Measurements from ENCODE around the gene CREG1. TPM values are rescaled to one million over a fixed set of nuclear protein-coding genes. Genes with fewer than 3 reads are reported as not detected.

The CREG1 gene
- total RNA-seq, 6 experiments from 2014 or later, result 95.8 to 230 (median 171) TPM

DNA sequence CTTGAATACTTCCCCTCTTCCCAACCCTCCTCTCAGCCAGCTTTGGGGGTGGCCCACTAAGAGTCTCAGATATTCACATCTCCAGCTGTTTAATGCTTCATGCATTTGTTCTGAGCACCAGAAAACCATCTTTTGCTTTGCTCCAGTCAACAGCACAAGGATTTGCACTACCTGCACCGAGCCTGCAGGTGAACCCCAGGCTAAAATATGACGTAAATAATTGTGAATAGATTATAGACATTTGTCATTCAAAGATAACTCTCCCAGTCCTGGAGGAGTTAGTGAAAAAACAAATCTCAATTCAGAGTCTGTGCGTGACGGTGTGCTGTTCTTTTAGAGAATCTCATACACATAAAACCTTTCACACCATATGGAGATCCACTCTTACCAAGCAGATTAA is 42.7 kb downstream of the CREG1 start:
- H3K4me1 ChIP-seq, result no peaks in the 10 kb centered on the region
- 81% methylated on average over 4 of the region's 4 CpGs for WGBS (ENCODE audit: insufficient coverage, low coverage, low lambda C conversion rate, missing lambda C conversion rate)
- no peak overlapping the region for H3K27ac ChIP-seq
- ATAC-seq (no peak), DNase-seq (no peak)
- no peak for TF ChIP-seq POLR2A (IDR thresholded peaks at IDR 0.05)
- TF ChIP-seq, protein P1, sequence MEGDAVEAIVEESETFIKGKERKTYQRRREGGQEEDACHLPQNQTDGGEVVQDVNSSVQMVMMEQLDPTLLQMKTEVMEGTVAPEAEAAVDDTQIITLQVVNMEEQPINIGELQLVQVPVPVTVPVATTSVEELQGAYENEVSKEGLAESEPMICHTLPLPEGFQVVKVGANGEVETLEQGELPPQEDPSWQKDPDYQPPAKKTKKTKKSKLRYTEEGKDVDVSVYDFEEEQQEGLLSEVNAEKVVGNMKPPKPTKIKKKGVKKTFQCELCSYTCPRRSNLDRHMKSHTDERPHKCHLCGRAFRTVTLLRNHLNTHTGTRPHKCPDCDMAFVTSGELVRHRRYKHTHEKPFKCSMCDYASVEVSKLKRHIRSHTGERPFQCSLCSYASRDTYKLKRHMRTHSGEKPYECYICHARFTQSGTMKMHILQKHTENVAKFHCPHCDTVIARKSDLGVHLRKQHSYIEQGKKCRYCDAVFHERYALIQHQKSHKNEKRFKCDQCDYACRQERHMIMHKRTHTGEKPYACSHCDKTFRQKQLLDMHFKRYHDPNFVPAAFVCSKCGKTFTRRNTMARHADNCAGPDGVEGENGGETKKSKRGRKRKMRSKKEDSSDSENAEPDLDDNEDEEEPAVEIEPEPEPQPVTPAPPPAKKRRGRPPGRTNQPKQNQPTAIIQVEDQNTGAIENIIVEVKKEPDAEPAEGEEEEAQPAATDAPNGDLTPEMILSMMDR (IDR thresholded peaks at IDR 0.05), result no peak
- H3K4me3 ChIP-seq, result no peak overlapping the region
- intact Hi-C loops (cut with DNase I), result no loop called here
- no peaks in the 10 kb centered on the region for H3K9me3 ChIP-seq
- no peaks in the 10 kb centered on the region for H3K27me3 ChIP-seq
- H3K36me3 ChIP-seq, result no peaks in the 10 kb centered on the region

GRCh38 chr1:167510244-167510643 is 43.3 kb downstream of the CREG1 start:
- Histone ChIP-seq H3K9me3 (no peaks in the 10 kb centered on the region), H3K27ac (no peak overlapping the region), H3K27me3 (no peaks in the 10 kb centered on the region), H3K36me3 (no peaks in the 10 kb centered on the region), H3K4me3 (no peak overlapping the region), H3K4me1 (no peaks in the 10 kb centered on the region)
- no peak for TF ChIP-seq POLR2A (IDR thresholded peaks at IDR 0.05)
- TF ChIP-seq, protein P1 (IDR thresholded peaks at IDR 0.05), result no peak
- intact Hi-C loops (cut with DNase I), result no loop called here
- no peak for DNase-seq
- no peak for ATAC-seq
- no CpG with 5 or more reads among the region's 3 CpGs for WGBS (ENCODE audit: insufficient coverage, low coverage, low lambda C conversion rate, missing lambda C conversion rate)

GRCh38 chr1:167509587-167509986 is 44.0 kb downstream of the CREG1 start:
- TF ChIP-seq, protein P1 (IDR thresholded peaks at IDR 0.05), result no peak
- TF ChIP-seq POLR2A (IDR thresholded peaks at IDR 0.05), result no peak
- H3K9me3 ChIP-seq, result no peaks in the 10 kb centered on the region
- no peak overlapping the region for H3K27ac ChIP-seq
- DNase-seq (no peak), ATAC-seq (no peak)
- intact Hi-C loops (cut with DNase I), result no loop called here
- H3K27me3 ChIP-seq, result no peaks in the 10 kb centered on the region
- no peak overlapping the region for H3K4me3 ChIP-seq
- no peaks in the 10 kb centered on the region for H3K36me3 ChIP-seq
- WGBS (ENCODE audit: insufficient coverage, low coverage, low lambda C conversion rate, missing lambda C conversion rate), result 67% methylated on average over 7 of the region's 8 CpGs
- H3K4me1 ChIP-seq, result no peaks in the 10 kb centered on the region

GRCh38 chr1:167507719-167508118 is 45.8 kb downstream of the CREG1 start:
- H3K27me3 ChIP-seq, result no peaks in the 10 kb centered on the region
- DNase-seq (no peak), ATAC-seq (no peak)
- no peaks in the 10 kb centered on the region for H3K9me3 ChIP-seq
- H3K27ac ChIP-seq, result no peak overlapping the region
- no peak overlapping the region for H3K4me3 ChIP-seq
- WGBS (ENCODE audit: insufficient coverage, low coverage, low lambda C conversion rate, missing lambda C conversion rate), result 70% methylated on average over 3 of the region's 3 CpGs
- TF ChIP-seq, protein P1 (IDR thresholded peaks at IDR 0.05), result no peak
- TF ChIP-seq POLR2A (IDR thresholded peaks at IDR 0.05), result no peak
- H3K4me1 ChIP-seq, result no peaks in the 10 kb centered on the region
- H3K36me3 ChIP-seq, result no peaks in the 10 kb centered on the region
- intact Hi-C loops (cut with DNase I), result no loop called here

GRCh38 chr1:167504467-167504827 is 49.1 kb downstream of the CREG1 start:
- intact Hi-C loops (cut with DNase I), result no loop called here
- TF ChIP-seq POLR2A (IDR thresholded peaks at IDR 0.05), result no peak
- TF ChIP-seq, protein P1 (IDR thresholded peaks at IDR 0.05), result no peak
- H3K4me3 ChIP-seq, result no peak overlapping the region
- DNase-seq, result no peak
- no peaks in the 10 kb centered on the region for H3K9me3 ChIP-seq
- H3K27ac ChIP-seq, result no peak overlapping the region
- H3K4me1 ChIP-seq, result no peaks in the 10 kb centered on the region
- H3K36me3 ChIP-seq, result no peaks in the 10 kb centered on the region
- no peak for ATAC-seq
- H3K27me3 ChIP-seq, result no peaks in the 10 kb centered on the region
- 85% methylated on average over 3 of the region's 3 CpGs for WGBS (ENCODE audit: insufficient coverage, low coverage, low lambda C conversion rate, missing lambda C conversion rate)

Data from right lobe of liver (tissue), 6 donors.